DND-41 (cell line): Measurements from ENCODE around the gene GRHL3.
"Not testable (repeated sequence)": the region's sequence is repeated elsewhere in the genome, so short reads cannot be mapped to it uniquely, and the experiment has no call there.

ENCODE experiments used
- ATAC-seq: fragments of 200-7000 bp; cut with Tn5 transposase; 3 replicates; pipeline ENCODE4 v1.9.1; 2021; ENCODE audit warnings: low read depth; ENCODE audit not compliant: insufficient read depth
- DNase-seq: peaks from one replicate; pipeline ENCODE4 v3.0.0-alpha.2; 2020
- H2AFZ ChIP-seq: 2 replicates; pipeline ENCODE4 v1.6.0; 2012; ENCODE audit warnings: low read depth, low read length
- H3K27ac ChIP-seq: 2 replicates; pipeline ENCODE4 v1.5.1; 2012; ENCODE audit warnings: low read length, inconsistent platforms
- H3K27me3 ChIP-seq: fragments of 200-600 bp; sonication (generic); 2 replicates; pipeline ENCODE4 v1.6.0; 2012; ENCODE audit warnings: low read length, mild to moderate bottlenecking, inconsistent platforms; ENCODE audit not compliant: insufficient read depth, poor library complexity
- H3K36me3 ChIP-seq: 2 replicates; pipeline ENCODE4 v1.5.1; 2012; ENCODE audit warnings: low read length, inconsistent platforms; ENCODE audit not compliant: insufficient read depth
- H3K4me1 ChIP-seq: 2 replicates; pipeline ENCODE4 v1.5.1; 2012; ENCODE audit warnings: mild to moderate bottlenecking, low read length; ENCODE audit not compliant: insufficient read depth
- H3K4me2 ChIP-seq: 2 replicates; pipeline ENCODE4 v1.6.0; 2012; ENCODE audit warnings: mild to moderate bottlenecking, moderate library complexity, low read length, inconsistent platforms; ENCODE audit not compliant: insufficient read depth
- H3K4me3 ChIP-seq, 2 experiments: fragments of 200-600 bp in 1 of 2; shearing (Covaris generic) in 1 of 2; 2 replicates each; pipeline ENCODE4 v1.5.1; 2012 to 2016; ENCODE audit warnings: inconsistent platforms in 2 of 2, low read length in 2 of 2, mild to moderate bottlenecking in 2 of 2, low read depth in 1 of 2, moderate library complexity in 1 of 2
- H3K79me2 ChIP-seq: 2 replicates; pipeline ENCODE4 v1.6.0; 2012; ENCODE audit warnings: low read length, inconsistent platforms; ENCODE audit not compliant: insufficient read depth
- H3K9ac ChIP-seq: 2 replicates; pipeline ENCODE4 v1.6.0; 2012; ENCODE audit warnings: low read depth, mild to moderate bottlenecking, inconsistent platforms, low read length, moderate library complexity
- H3K9me3 ChIP-seq: 2 replicates; pipeline ENCODE4 v1.5.1; 2012; ENCODE audit warnings: low read length, moderate library complexity, mild to moderate bottlenecking, inconsistent platforms; ENCODE audit not compliant: insufficient read depth, severe bottlenecking
- H4K20me1 ChIP-seq: 2 replicates; pipeline ENCODE4 v1.6.0; 2012; ENCODE audit warnings: low read length; ENCODE audit not compliant: insufficient read depth
- EZH2 ChIP-seq: IDR thresholded peaks from 3 replicates; pipeline ENCODE4 v1.6.1; 2012; ENCODE audit warnings: borderline replicate concordance, low read depth, mild to moderate bottlenecking, moderate library complexity, low read length, inconsistent platforms; ENCODE audit not compliant: severe bottlenecking
- TF ChIP-seq, protein P1 (sequence below): IDR thresholded peaks from 2 replicates; pipeline ENCODE4 v1.5.1; 2012; ENCODE audit warnings: borderline replicate concordance, low read length, moderate library complexity, mild to moderate bottlenecking; ENCODE audit not compliant: poor library complexity, severe bottlenecking; ENCODE audit errors: extremely low read depth

The GRHL3 gene

DNA sequence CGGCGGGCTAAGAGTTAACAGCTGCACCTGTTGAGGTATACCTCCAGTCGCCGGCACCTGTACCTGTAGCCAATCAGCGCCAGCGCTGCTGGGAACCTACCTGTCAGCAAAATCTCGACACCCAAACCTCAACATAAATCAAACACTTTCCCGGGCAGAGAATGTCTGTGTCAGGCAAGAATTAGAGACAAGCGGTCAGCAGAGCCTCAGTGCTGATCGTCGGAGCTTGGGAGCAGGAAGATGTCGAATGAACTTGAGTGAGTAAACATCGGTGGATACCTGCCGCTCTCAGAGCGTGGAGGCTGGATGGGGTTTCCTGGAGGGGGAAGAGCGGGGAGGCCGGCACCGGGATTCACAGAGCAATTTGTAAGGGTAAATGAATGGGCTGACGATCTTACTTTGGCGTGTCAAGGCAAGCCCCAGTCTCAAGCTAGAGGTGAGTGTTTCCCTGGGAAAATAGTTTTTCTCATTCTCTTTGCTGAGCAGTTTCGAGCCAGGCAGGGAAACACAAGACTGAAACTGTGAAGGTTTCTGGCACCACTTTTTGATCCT lies at the start of gene GRHL3:
Gene GRHL3, plus strand, starts transcription at position 46 of the 552 bp plus-strand sequence. Its CDS starts 195 bp downstream, at position 241.
- Histone ChIP-seq H3K27me3 (peaks cover 87% of the 10 kb centered on the region), H3K4me1 (peaks cover 26% of the 10 kb centered on the region), H3K9me3 (no peaks in the 10 kb centered on the region), H3K36me3 (no peaks in the 10 kb centered on the region), H3K4me2 (no peak within 1 kb of the TSS), H2AFZ (no peak within 1 kb of the TSS), H3K9ac (no peak within 1 kb of the TSS), H3K4me3 (no peak within 1 kb of the TSS), H3K79me2 (no peaks in the 10 kb centered on the region), H3K27ac (no peak within 1 kb of the TSS), H4K20me1 (peaks cover 73% of the 10 kb centered on the region)
- ATAC-seq = no peak
- no peak for DNase-seq
- TF ChIP-seq, protein P1, sequence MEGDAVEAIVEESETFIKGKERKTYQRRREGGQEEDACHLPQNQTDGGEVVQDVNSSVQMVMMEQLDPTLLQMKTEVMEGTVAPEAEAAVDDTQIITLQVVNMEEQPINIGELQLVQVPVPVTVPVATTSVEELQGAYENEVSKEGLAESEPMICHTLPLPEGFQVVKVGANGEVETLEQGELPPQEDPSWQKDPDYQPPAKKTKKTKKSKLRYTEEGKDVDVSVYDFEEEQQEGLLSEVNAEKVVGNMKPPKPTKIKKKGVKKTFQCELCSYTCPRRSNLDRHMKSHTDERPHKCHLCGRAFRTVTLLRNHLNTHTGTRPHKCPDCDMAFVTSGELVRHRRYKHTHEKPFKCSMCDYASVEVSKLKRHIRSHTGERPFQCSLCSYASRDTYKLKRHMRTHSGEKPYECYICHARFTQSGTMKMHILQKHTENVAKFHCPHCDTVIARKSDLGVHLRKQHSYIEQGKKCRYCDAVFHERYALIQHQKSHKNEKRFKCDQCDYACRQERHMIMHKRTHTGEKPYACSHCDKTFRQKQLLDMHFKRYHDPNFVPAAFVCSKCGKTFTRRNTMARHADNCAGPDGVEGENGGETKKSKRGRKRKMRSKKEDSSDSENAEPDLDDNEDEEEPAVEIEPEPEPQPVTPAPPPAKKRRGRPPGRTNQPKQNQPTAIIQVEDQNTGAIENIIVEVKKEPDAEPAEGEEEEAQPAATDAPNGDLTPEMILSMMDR = no peak
- no peak for TF ChIP-seq EZH2

DNA sequence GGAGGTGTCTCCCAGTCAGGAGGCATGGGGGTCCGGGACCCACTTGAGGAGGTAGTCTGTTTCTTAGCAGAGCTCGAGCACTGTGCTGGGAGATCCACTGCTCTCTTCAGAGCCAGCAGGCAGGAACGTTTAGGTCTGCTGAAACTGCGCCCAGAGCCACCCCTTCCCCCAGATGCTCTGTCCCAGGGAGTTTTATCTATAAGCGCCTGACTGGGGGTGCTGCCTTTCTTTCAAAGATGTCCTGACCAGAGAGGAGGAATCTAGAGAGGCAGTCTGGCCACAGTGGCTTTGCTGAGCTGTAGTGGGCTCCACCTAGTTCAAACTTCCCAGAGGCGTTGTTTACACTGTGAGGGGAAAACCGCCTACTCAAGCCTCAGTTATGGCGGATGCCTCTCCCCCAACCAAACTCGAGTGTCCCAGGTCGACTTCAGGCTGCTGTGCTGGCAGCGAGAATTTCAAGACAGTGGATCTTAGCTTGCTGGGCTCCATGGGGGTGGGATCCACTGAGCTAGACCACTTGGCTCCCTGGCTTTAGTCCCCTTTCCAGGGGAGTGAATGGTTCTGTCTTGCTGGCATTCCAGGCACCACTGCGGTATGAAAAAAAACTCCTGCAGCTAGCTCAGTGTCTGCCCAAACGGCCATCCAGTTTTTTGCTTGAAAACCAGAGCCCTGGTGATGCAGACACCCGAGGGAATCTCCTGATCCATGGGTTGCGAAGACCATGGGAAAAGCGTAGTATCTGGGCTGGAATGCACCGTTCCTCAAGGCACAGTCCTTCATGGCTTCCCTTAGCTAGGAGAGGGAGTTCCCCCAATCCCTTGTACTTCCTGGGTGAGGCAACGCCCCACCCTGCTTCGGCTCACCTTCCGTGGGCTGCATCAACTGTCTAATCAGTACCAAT lies 44.7 kb upstream of the GRHL3 start:
- not testable (repeated sequence) for H4K20me1 ChIP-seq, H3K4me3 ChIP-seq, DNase-seq, H3K9ac ChIP-seq, H3K27me3 ChIP-seq, H3K36me3 ChIP-seq, H2AFZ ChIP-seq, H3K79me2 ChIP-seq, H3K4me2 ChIP-seq, ATAC-seq, H3K9me3 ChIP-seq, H3K4me1 ChIP-seq, H3K27ac ChIP-seq

DNA sequence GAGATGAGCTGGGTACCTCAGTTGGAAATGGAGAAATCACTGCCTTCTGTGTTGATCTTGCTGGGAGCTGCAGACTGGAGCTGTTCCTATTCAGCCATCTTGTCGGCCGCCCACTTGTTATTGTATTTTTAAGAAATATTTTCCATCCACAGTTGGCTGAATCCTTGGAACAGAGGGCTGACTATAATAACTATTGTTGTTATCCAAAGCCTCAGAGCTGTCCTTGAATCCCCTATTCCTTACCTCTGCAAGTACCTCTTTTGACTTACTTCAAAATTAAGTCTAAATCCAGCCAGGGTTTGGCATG lies 44.1 kb upstream of the GRHL3 start:
- no peak for ATAC-seq
- no peak overlapping the region for H3K27ac ChIP-seq
- H3K36me3 ChIP-seq = no peaks in the 10 kb centered on the region
- H2AFZ ChIP-seq = no peak overlapping the region
- no peaks in the 10 kb centered on the region for H4K20me1 ChIP-seq
- no peak overlapping the region for H3K9ac ChIP-seq
- H3K79me2 ChIP-seq = no peaks in the 10 kb centered on the region
- H3K9me3 ChIP-seq = no peaks in the 10 kb centered on the region
- no peak for DNase-seq
- TF ChIP-seq EZH2 = no peak
- TF ChIP-seq, protein P1 = no peak
- peaks cover 9% of the 10 kb centered on the region for H3K27me3 ChIP-seq
- no peak overlapping the region for H3K4me2 ChIP-seq
- no peak overlapping the region for H3K4me3 ChIP-seq
- H3K4me1 ChIP-seq = no peaks in the 10 kb centered on the region

DNA sequence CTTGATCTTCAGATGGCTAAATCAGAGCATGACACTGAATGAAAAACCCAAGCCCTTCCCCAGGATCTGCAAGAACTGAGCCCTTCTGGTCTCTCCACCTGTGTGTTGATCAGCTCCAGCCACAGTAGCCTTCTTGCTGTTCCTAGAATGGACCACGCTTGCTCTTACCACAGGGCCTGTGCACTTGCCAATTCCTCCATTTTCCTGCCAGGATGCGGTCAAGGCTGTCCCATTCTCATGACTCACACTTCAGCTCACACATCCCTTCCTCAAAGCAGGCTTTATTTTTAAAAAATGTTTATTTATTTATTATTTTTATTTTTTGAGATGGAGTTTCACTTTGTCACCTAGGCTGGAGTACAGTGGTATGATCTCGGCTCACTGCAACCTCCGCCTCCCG lies 43.6 kb upstream of the GRHL3 start:
- H3K4me1 ChIP-seq = no peaks in the 10 kb centered on the region
- no peaks in the 10 kb centered on the region for H3K9me3 ChIP-seq
- H4K20me1 ChIP-seq = no peaks in the 10 kb centered on the region
- H3K4me2 ChIP-seq = no peak overlapping the region
- no peak for ATAC-seq
- H3K27me3 ChIP-seq = peaks cover 9% of the 10 kb centered on the region
- no peak overlapping the region for H2AFZ ChIP-seq
- no peaks in the 10 kb centered on the region for H3K36me3 ChIP-seq
- DNase-seq = no peak
- H3K9ac ChIP-seq = no peak overlapping the region
- no peak overlapping the region for H3K27ac ChIP-seq
- TF ChIP-seq EZH2 = no peak
- TF ChIP-seq, protein P1 = no peak
- H3K79me2 ChIP-seq = no peaks in the 10 kb centered on the region
- no peak overlapping the region for H3K4me3 ChIP-seq
